K562 (cell line): Measurements from ENCODE around the gene TBL1X. TPM values are rescaled to one million over a fixed set of nuclear protein-coding genes. Genes with fewer than 3 reads are reported as not detected.
"Not testable (repeated sequence)": the region's sequence is repeated elsewhere in the genome, so short reads cannot be mapped to it uniquely, and the experiment has no call there.

Source experiments
- ATAC-seq: fragments of 200-7000 bp; cut with Tn5 transposase; 3 replicates; pipeline ENCODE4 v1.9.1; 2020; ENCODE audit warnings: moderate library complexity
- BruUV-seq: library from RNA; stranded (reverse); fragments of 400-500 nt; replicated peaks from 2 replicates; lab custom pipeline; 2021; lab: Mats Ljungman, UMichigan
- CTCF ChIA-PET: fragments of 300-600 bp; formaldehyde crosslinking; extraction: SDS; loops from one replicate; lab custom pipeline; 2021; ENCODE audit warnings: low intra/inter-chr PET ratio; lab: Yijun Ruan, JAX
- POLR2A ChIA-PET: fragments of 300-600, 350-650 bp; sonication (Branson Sonifier 250); formaldehyde crosslinking; extraction: SDS; loops from one replicate; lab custom pipeline; 2021; ENCODE audit warnings: antibody characterized with exemption, inconsistent platforms; lab: Yijun Ruan, JAX
- DNase-seq, 4 experiments: peaks; one replicate each; pipeline versions ENCODE4 v3.0.0 to v3.0.0-alpha.2; 2011 to 2018; ENCODE audit warnings: low spot score in 3 of 4, mixed read lengths in 3 of 4; ENCODE audit errors: extremely low read depth in 1 of 4
- FAIRE-seq: peaks from 2 replicates; lab custom pipeline; 2011; peaks lifted over from hg19 to GRCh38; lab: Jason Lieb, UNC
- H2AFZ ChIP-seq: 2 replicates; pipeline ENCODE4 v1.6.0; 2011; ENCODE audit warnings: low read depth, low read length, control low read depth, inconsistent platforms
- H3K27ac ChIP-seq: fragments of 200-600 bp; 3 replicates; pipeline ENCODE4 v1.8.0; 2011; ENCODE audit warnings: low read depth, mild to moderate bottlenecking, control low read depth, inconsistent platforms, low read length, moderate library complexity, mixed read lengths; ENCODE audit errors: extremely low read depth
- H3K27me3 ChIP-seq, 2 experiments: fragments of 300-600 bp in 1 of 2; 2 replicates in 1 of 2; 3 replicates in 1 of 2; pipeline versions ENCODE4 v1.6.0 to v1.8.0; 2011; ENCODE audit warnings: inconsistent platforms in 2 of 2, low read length in 2 of 2, mild to moderate bottlenecking in 1 of 2, mixed read lengths in 1 of 2, moderate library complexity in 1 of 2; ENCODE audit not compliant: control insufficient read depth in 2 of 2, insufficient read depth in 2 of 2
- H3K36me3 ChIP-seq: fragments of 300-600 bp; 3 replicates; pipeline ENCODE4 v1.8.0; 2011; ENCODE audit warnings: mild to moderate bottlenecking, low read length, inconsistent platforms; ENCODE audit not compliant: control insufficient read depth, insufficient read depth
- H3K4me1 ChIP-seq, 2 experiments: fragments of 200-600 bp in 1 of 2; replicated peaks in 1 of 2; 2 replicates in 1 of 2; 3 replicates in 1 of 2; pipeline versions ENCODE4 v1.5.1 to v1.8.0; 2011; ENCODE audit warnings: inconsistent platforms in 2 of 2, low read length in 2 of 2, mild to moderate bottlenecking in 1 of 2, mixed read lengths in 1 of 2, moderate library complexity in 1 of 2; ENCODE audit not compliant: control insufficient read depth in 2 of 2, insufficient read depth in 2 of 2
- H3K4me2 ChIP-seq: 2 replicates; pipeline ENCODE4 v1.6.1; 2011; ENCODE audit warnings: low read length, control low read depth, inconsistent platforms, mixed read lengths; ENCODE audit not compliant: insufficient read depth
- H3K4me3 ChIP-seq: fragments of 200-600 bp; sonication (generic), shearing (Covaris generic); 2 replicates; pipeline ENCODE4 v1.5.1; 2016; ENCODE audit warnings: control low read depth, inconsistent platforms
- H3K79me2 ChIP-seq: fragments of 200-600 bp; 3 replicates; pipeline ENCODE4 v1.8.0; 2011; ENCODE audit warnings: low read length, inconsistent platforms; ENCODE audit not compliant: control insufficient read depth, insufficient read depth
- H3K9ac ChIP-seq, 2 experiments: 2 replicates each; pipeline versions ENCODE4 v1.6.0 to v1.6.1; 2011; ENCODE audit warnings: low read depth in 2 of 2, low read length in 2 of 2, control low read depth in 1 of 2, inconsistent platforms in 1 of 2, mild to moderate bottlenecking in 1 of 2, mixed read lengths in 1 of 2; ENCODE audit not compliant: insufficient read depth in 1 of 2
- H3K9me1 ChIP-seq: one replicate; pipeline ENCODE4 v1.6.0; 2011; ENCODE audit warnings: inconsistent platforms, mild to moderate bottlenecking, low read length, moderate library complexity; ENCODE audit not compliant: control insufficient read depth, insufficient read depth
- H3K9me3 ChIP-seq: replicated peaks from 2 replicates; pipeline ENCODE4 v1.5.1; 2011; ENCODE audit warnings: low read depth, low read length, inconsistent platforms; ENCODE audit not compliant: control insufficient read depth, insufficient read depth
- H4K20me1 ChIP-seq: replicated peaks from 2 replicates; pipeline ENCODE4 v1.6.1; 2011; ENCODE audit warnings: low read length, inconsistent platforms, mixed read lengths; ENCODE audit not compliant: control insufficient read depth, insufficient read depth
- DMBX1 ChIP-seq: fragments of 250-450 bp; sonication (Bioruptor Pico); IDR thresholded peaks from 2 replicates; pipeline ENCODE4 v1.8.0; 2022; ENCODE audit warnings: inconsistent platforms, mild to moderate bottlenecking, moderate library complexity, borderline replicate concordance
- EP300 ChIP-seq: IDR thresholded peaks from 2 replicates; pipeline ENCODE4 v1.6.1; 2012; ENCODE audit warnings: low read length, improper control_type of control experiment
- ESRRA ChIP-seq: fragments of 450-650 bp; IDR thresholded peaks from 2 replicates; pipeline ENCODE4 v1.6.1; 2014; ENCODE audit warnings: low read depth, mild to moderate bottlenecking, moderate library complexity, borderline replicate concordance
- JUND ChIP-seq, 2 experiments: IDR thresholded peaks; 2 replicates in 1 of 2; 3 replicates in 1 of 2; pipeline ENCODE4 v1.6.1; 2011; ENCODE audit warnings: borderline replicate concordance in 2 of 2, low read depth in 2 of 2, low read length in 2 of 2, improper control_type of control experiment in 1 of 2, missing biosample characterization in 1 of 2, missing genetic modification characterization in 1 of 2, missing genetic modification reagents in 1 of 2
- TARDBP ChIP-seq: fragments of 450-650 bp; IDR thresholded peaks from 2 replicates; pipeline ENCODE4 v1.6.1; 2016
- THRAP3 ChIP-seq: fragments of 450-650 bp; IDR thresholded peaks from 2 replicates; pipeline ENCODE4 v1.6.1; 2016; ENCODE audit warnings: mild to moderate bottlenecking, inconsistent platforms, borderline replicate concordance
- ZNF165 ChIP-seq: fragments of 250-450 bp; sonication (Bioruptor Pico); IDR thresholded peaks from 2 replicates; pipeline ENCODE4 v1.4.0; 2020; ENCODE audit warnings: borderline replicate concordance
- ZSCAN29 ChIP-seq: fragments of 450-650 bp; IDR thresholded peaks from 2 replicates; pipeline ENCODE4 v1.6.1; 2017
- WGBS: fragments of 100-300 bp; shearing (Covaris generic); methylation state at CpG from one replicate; pipeline ENCODE4 v1.1.6; 2016; ENCODE audit warnings: low coverage, mixed read lengths; ENCODE audit not compliant: insufficient coverage; ENCODE audit errors: missing lambda C conversion rate; 5-methylcytosine and 5-hydroxymethylcytosine counted together
- in situ Hi-C: fragments of 300-500 bp; cut with MboI; formaldehyde crosslinking; loops from 4 replicates; pipeline ENCODE4 v1.15.0; 2018; ENCODE audit warnings: inconsistent platforms, mixed read lengths
- intact Hi-C: fragments of 100-400 bp; cut with micrococcal nuclease; formaldehyde crosslinking; loops from 2 replicates; pipeline ENCODE4 v1.14.2; 2022
- polyA plus RNA-seq, 8 experiments: library from polyadenylated mRNA; depleted of rRNA in 4 of 8; stranded (reverse) in 5 of 8; unstranded in 3 of 8; fragments of >200 nt; fragmentation: Nextera tagmentation in 2 of 8; fragmentation: Illumina TruSeq in 1 of 8; extraction: Ambion mirVana in 2 of 8; extraction: Trizol in 1 of 8; gene quantifications; 2 replicates each; pipeline versions ENCODE4 v1.2.1 to v1.2.3, GENCODE V29; 2011 to 2014; ENCODE audit warnings: inconsistent platforms in 1 of 8, missing spikeins in 1 of 8
- total RNA-seq, 7 experiments: library from RNA; depleted of rRNA in 6 of 7; stranded (reverse); fragments of >200 nt in 6 of 7; fragmentation: Illumina TruSeq in 2 of 7; extraction: Trizol in 2 of 7; gene quantifications; 2 replicates each; pipeline versions ENCODE4 v1.2.1 to v1.2.3, GENCODE V29; 2011 to 2021; ENCODE audit warnings: low replicate concordance in 1 of 7
- TF ChIP-seq, protein P1 (sequence below): fragments of 250-450 bp; sonication (Bioruptor Pico); IDR thresholded peaks from 2 replicates; pipeline ENCODE4 v1.4.0; 2020

The TBL1X gene
- total and polyA plus RNA-seq, 9 of the 15 experiments (the other 6 are each of a cell fraction or from before 2014, with no cell fraction given): 6.0 to 49.6 (median 19.7) TPM

DNA sequence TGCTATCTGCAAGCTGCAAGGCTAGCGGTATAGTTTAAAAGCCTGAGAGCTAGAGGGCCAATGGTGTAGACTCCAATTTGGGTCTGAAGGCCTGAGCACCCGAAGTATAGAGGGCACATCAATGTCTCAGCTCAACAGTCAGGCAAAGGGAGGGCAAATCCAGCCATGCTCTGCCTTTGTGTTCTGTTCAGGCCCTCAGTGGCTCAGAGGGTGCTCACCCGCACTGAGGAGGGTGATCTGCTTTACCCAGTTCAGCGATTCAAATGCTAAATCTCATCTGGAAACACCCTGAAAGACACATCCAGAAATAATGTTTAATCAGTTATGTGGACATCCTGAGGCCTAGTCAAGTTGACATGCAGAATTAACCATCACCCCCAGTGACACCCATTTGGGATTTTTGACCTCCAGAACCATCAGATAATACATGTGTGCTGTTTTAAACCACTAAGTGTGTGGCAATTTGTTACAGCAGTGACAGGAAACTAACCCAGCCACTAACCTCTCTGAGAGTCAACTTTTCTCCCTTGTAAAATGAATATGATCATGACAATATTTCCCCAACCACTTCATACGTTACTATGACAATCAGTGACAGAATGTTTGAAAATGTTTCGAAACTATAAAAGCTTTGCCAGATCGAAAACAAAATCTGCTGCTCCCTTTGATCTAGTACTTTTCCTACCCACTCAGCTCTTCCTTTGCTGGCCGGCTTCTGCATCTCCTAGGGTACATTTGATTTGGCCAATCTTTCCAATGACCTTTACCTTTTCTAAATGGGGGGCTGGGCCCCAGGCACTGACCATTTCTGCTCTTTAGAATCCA lies 8.4 kb upstream of the TBL1X start (continued):
- no peak for TF ChIP-seq ZNF165 (CRISPR knock-in tag)

DNA sequence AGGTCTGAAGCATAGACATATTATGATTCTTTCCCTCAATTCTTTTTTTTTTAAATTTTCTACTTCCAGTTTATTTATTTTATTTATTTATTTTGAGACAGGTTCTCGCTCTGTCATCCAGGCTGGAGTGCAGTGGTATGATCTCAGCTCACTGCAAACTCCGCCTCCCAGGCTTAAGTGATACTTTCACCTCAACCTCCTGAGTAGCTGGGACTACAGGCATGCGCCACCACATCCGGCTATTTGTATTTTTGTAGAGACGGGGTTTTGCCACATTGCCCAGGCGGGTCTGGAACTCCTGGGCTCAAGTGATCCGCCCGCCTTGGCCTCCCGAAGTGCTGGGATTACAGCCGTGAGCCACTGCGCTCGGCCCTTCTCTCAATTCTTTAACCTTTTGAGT lies 6.8 kb upstream of the TBL1X start:
- POLR2A ChIA-PET, CTCF ChIA-PET, H3K27ac ChIP-seq, H3K79me2 ChIP-seq, H3K9me3 ChIP-seq, BruUV-seq, H3K9me1 ChIP-seq, H3K27me3 ChIP-seq, H3K4me3 ChIP-seq, H3K9ac ChIP-seq, DNase-seq, intact Hi-C loops, H4K20me1 ChIP-seq, H3K4me2 ChIP-seq, H3K36me3 ChIP-seq, FAIRE-seq, in situ Hi-C loops, ATAC-seq, H2AFZ ChIP-seq: not testable (repeated sequence)
- peaks cover 9 to 29% of the 10 kb centered on the region in 2 experiments for H3K4me1 ChIP-seq
- 93% methylated on average over 8 of the region's 12 CpGs for WGBS

GRCh38 chrX:9458516-9459078 lies 6.3 kb upstream of the TBL1X start:
- Histone ChIP-seq H3K4me2 (no peak overlapping the region), H3K4me1 (peaks cover 9 to 34% of the 10 kb centered on the region in 2 experiments), H3K4me3 (no peak overlapping the region), H3K9me1 (no peaks in the 10 kb centered on the region), H3K9me3 (no peaks in the 10 kb centered on the region), H2AFZ (no peak overlapping the region), H3K36me3 (no peaks in the 10 kb centered on the region), H4K20me1 (no peaks in the 10 kb centered on the region), H3K9ac (no peak overlapping the region), H3K79me2 (no peaks in the 10 kb centered on the region), H3K27ac (no peak overlapping the region), H3K27me3 (no peaks in the 10 kb centered on the region)
- CTCF ChIA-PET: no interaction called here
- FAIRE-seq (no peak), ATAC-seq (no peak), DNase-seq (no peak)
- BruUV-seq: no TSS peak
- in situ Hi-C loops (no loop called here), intact Hi-C loops (no loop called here)
- 3% methylated on average over 2 of the region's 2 CpGs for WGBS
- POLR2A ChIA-PET: interaction anchor here (1.9 kb wide), 1 partner anchor 10 kb away, joined by 5 read pairs; no protein-coding TSS in a partner anchor
- TF ChIP-seq, protein P1, sequence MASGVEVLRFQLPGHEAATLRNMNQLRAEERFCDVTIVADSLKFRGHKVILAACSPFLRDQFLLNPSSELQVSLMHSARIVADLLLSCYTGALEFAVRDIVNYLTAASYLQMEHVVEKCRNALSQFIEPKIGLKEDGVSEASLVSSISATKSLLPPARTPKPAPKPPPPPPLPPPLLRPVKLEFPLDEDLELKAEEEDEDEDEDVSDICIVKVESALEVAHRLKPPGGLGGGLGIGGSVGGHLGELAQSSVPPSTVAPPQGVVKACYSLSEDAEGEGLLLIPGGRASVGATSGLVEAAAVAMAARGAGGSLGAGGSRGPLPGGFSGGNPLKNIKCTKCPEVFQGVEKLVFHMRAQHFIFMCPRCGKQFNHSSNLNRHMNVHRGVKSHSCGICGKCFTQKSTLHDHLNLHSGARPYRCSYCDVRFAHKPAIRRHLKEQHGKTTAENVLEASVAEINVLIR (CRISPR knock-in tag): no peak
- TF ChIP-seq ESRRA (0 out of 2 replicates have a peak, but pooled peaks have one; percentile 14), JUND (IDR thresholded peaks at IDR 0.05; ENCODE audit: borderline replicate concordance, low read depth, low read length) (peak; percentile 38; the same call in 1 of the 2 replicates), JUND (tag; IDR thresholded peaks at IDR 0.05; ENCODE audit: borderline replicate concordance, low read depth, low read length) (no peak), DMBX1 (no peak), ZSCAN29 (no peak), EP300 (no peak), TARDBP (no peak), THRAP3 (no peak)
